DOHH2 (cell line): ENCODE results near the gene CHST3.

Source experiments
- CTCF ChIP-seq: fragments of 200-600 bp; sonication (generic); IDR thresholded peaks from one replicate; pipeline ENCODE4 v1.5.1; 2014; ENCODE audit warnings: antibody characterized with exemption, mild to moderate bottlenecking, low read depth, low read length; ENCODE audit not compliant: poor library complexity, severe bottlenecking
- EZH2phosphoT487 ChIP-seq: fragments of 200-600 bp; sonication (generic); IDR thresholded peaks from 2 replicates; pipeline ENCODE4 v1.6.1; 2017; ENCODE audit warnings: borderline replicate concordance, mild to moderate bottlenecking, antibody characterized with exemption, low read length, moderate library complexity, mixed read lengths

GRCh38 chr10:72050873-72051272, 86.7 kb downstream of the CHST3 start:
- TF ChIP-seq CTCF (no peak), EZH2phosphoT487 (no peak)
